Fibroblast of lung (primary cell): Measurements from ENCODE around the gene PKIG. TPM values are rescaled to one million over a fixed set of nuclear protein-coding genes. Genes with fewer than 3 reads are reported as not detected.

Source experiments
- DNase-seq, 2 donors: peaks; one replicate each; pipeline versions ENCODE4 v3.0.0 to v3.0.0-alpha.2; 2010; ENCODE audit warnings: low read depth in 2 of 2
- H2AFZ ChIP-seq: 2 replicates; pipeline ENCODE4 v1.5.1; 2012; ENCODE audit warnings: low read length, control low read depth, inconsistent platforms
- H3K27ac ChIP-seq: 2 replicates; pipeline ENCODE4 v1.5.1; 2011; ENCODE audit warnings: low read length, control low read depth; ENCODE audit not compliant: insufficient read depth
- H3K27me3 ChIP-seq: 2 replicates; pipeline ENCODE4 v1.5.1; 2011; ENCODE audit warnings: mild to moderate bottlenecking, low read length; ENCODE audit not compliant: control insufficient read depth, insufficient read depth
- H3K36me3 ChIP-seq: 2 replicates; pipeline ENCODE4 v1.5.1; 2011; ENCODE audit warnings: low read length; ENCODE audit not compliant: control insufficient read depth, insufficient read depth
- H3K4me1 ChIP-seq: 2 replicates; pipeline ENCODE4 v1.5.1; 2011; ENCODE audit warnings: low read length; ENCODE audit not compliant: control insufficient read depth, insufficient read depth; ENCODE audit errors: extremely low read depth
- H3K4me2 ChIP-seq: 2 replicates; pipeline ENCODE4 v1.5.1; 2011; ENCODE audit warnings: low read length, control low read depth; ENCODE audit not compliant: insufficient read depth; ENCODE audit errors: extremely low read depth
- H3K4me3 ChIP-seq, 4 experiments: fragments of 200-600 bp in 1 of 4; sonication (generic) in 1 of 4; replicated peaks in 1 of 4; 2 replicates each; pipeline ENCODE4 v1.5.1; 2011 to 2016; ENCODE audit warnings: low read length in 4 of 4, low read depth in 3 of 4, mild to moderate bottlenecking in 3 of 4, control low read depth in 2 of 4, inconsistent platforms in 1 of 4, mixed read lengths in 1 of 4; ENCODE audit not compliant: insufficient read depth in 1 of 4; ENCODE audit errors: control extremely low read depth in 1 of 4
- H3K79me2 ChIP-seq: 2 replicates; pipeline ENCODE4 v1.5.1; 2012; ENCODE audit warnings: mild to moderate bottlenecking, low read length, inconsistent platforms; ENCODE audit not compliant: control insufficient read depth, insufficient read depth
- H3K9ac ChIP-seq: 2 replicates; pipeline ENCODE4 v1.5.1; 2011; ENCODE audit warnings: mild to moderate bottlenecking, low read length, control low read depth; ENCODE audit not compliant: insufficient read depth
- H3K9me3 ChIP-seq: 2 replicates; pipeline ENCODE4 v1.5.1; 2012; ENCODE audit warnings: low read depth, low read length; ENCODE audit not compliant: control insufficient read depth, insufficient read depth
- H4K20me1 ChIP-seq: 2 replicates; pipeline ENCODE4 v1.5.1; 2011; ENCODE audit warnings: low read length; ENCODE audit not compliant: control insufficient read depth, insufficient read depth; ENCODE audit errors: extremely low read depth
- CTCF ChIP-seq, 2 donors: IDR thresholded peaks in 1 of 2; conservative IDR thresholded peaks in 1 of 2; 1 replicate in 1 of 2; 2 replicates in 1 of 2; pipeline ENCODE4 v1.5.1; 2011 to 2012; ENCODE audit warnings: low read length in 2 of 2, control low read depth in 1 of 2, inconsistent platforms in 1 of 2, low read depth in 1 of 2, mild to moderate bottlenecking in 1 of 2
- EZH2 ChIP-seq: IDR thresholded peaks from 2 replicates; pipeline ENCODE4 v1.5.1; 2012; ENCODE audit warnings: low read length, control low read depth, mild to moderate bottlenecking; ENCODE audit errors: missing control alignments
- polyA minus RNA-seq: library from RNA; depleted of rRNA, polyadenylated mRNA; stranded (reverse); fragments of >200 nt; gene quantifications from 2 replicates; pipeline ENCODE4 v1.2.3, GENCODE V29; 2011; ENCODE audit warnings: low replicate concordance
- polyA plus RNA-seq, 2 donors: library from polyadenylated mRNA; depleted of rRNA in 1 of 2; stranded (reverse) in 1 of 2; unstranded in 1 of 2; fragments of >200 nt; gene quantifications; 2 replicates each; pipeline ENCODE4 v1.2.1, GENCODE V29; 2011 to 2012; ENCODE audit warnings: missing spikeins in 1 of 2
- total RNA-seq: library from RNA; depleted of rRNA; stranded (reverse); fragments of >200 nt; gene quantifications from 2 replicates; pipeline ENCODE4 v1.2.1, GENCODE V29; 2014

The PKIG gene
- 140 and 234 TPM in 2 replicates for total RNA-seq
- 132 and 192 TPM in 2 replicates for polyA plus RNA-seq
- polyA plus RNA-seq (2012) = 142 and 224 TPM in 2 replicates
- polyA minus RNA-seq = 109 and 149 TPM in 2 replicates

- H4K20me1 ChIP-seq = no peaks in the 10 kb centered on the region
- no peaks in the 10 kb centered on the region for H3K36me3 ChIP-seq
- H3K27me3 ChIP-seq = no peaks in the 10 kb centered on the region
- H3K79me2 ChIP-seq = peaks cover 39% of the 10 kb centered on the region
- peaks cover 28% of the 10 kb centered on the region for H3K4me1 ChIP-seq
- peak within 1 kb of the TSS; percentile 84 for H3K27ac ChIP-seq
- no peak within 1 kb of the TSS for H2AFZ ChIP-seq
- no peaks in the 10 kb centered on the region for H3K9me3 ChIP-seq
- H3K4me2 ChIP-seq = peak within 1 kb of the TSS; percentile 80
- TF ChIP-seq CTCF (conservative IDR thresholded peaks at IDR 0.05 in 1 of 2, IDR thresholded peaks at IDR 0.05 in 1 of 2; ENCODE audit: low read depth in 1 of 2, low read length in 2 of 2) (no peak), EZH2 (no peak)
- H3K9ac ChIP-seq = peak within 1 kb of the TSS; percentile 70
- peak; percentile 88 to 89 for DNase-seq
- peak within 1 kb of the TSS; percentile 51 to 82 (median 71) for H3K4me3 ChIP-seq
Measured at GRCh38 chr20:44582311-44583025, at the start of gene PKIG. PKIG (plus strand) TSS chr20:44582579; CDS start chr20:44614557, 31,978 bp downstream.

- no peak overlapping the region for H3K9ac ChIP-seq
- H3K4me1 ChIP-seq = peaks cover 5% of the 10 kb centered on the region
- H2AFZ ChIP-seq = no peak overlapping the region
- H4K20me1 ChIP-seq = no peaks in the 10 kb centered on the region
- peak; percentile 29 to 54 for DNase-seq
- H3K79me2 ChIP-seq = no peaks in the 10 kb centered on the region
- H3K9me3 ChIP-seq = no peaks in the 10 kb centered on the region
- H3K27ac ChIP-seq = no peak overlapping the region
- H3K27me3 ChIP-seq = no peaks in the 10 kb centered on the region
- TF ChIP-seq EZH2 (no peak), CTCF (conservative IDR thresholded peaks at IDR 0.05 in 1 of 2, IDR thresholded peaks at IDR 0.05 in 1 of 2; ENCODE audit: low read depth in 1 of 2, low read length in 2 of 2) (no peak)
- peak overlapping the region; percentile 79 for H3K4me2 ChIP-seq
- H3K36me3 ChIP-seq = no peaks in the 10 kb centered on the region
- peak overlapping the region; percentile 48 to 78 (median 76) for H3K4me3 ChIP-seq
Measured at GRCh38 chr20:44532981-44533331, 49.4 kb upstream of the PKIG start.

- no peak for TF ChIP-seq CTCF (conservative IDR thresholded peaks at IDR 0.05 in 1 of 2, IDR thresholded peaks at IDR 0.05 in 1 of 2; ENCODE audit: low read depth in 1 of 2, low read length in 2 of 2)
- H3K4me3 ChIP-seq = no peak overlapping the region
- H3K79me2 ChIP-seq = no peaks in the 10 kb centered on the region
Measured at GRCh38 chr20:44533928-44534327, 48.5 kb upstream of the PKIG start.

More at GRCh38 chr20:44533928-44534327, 48.5 kb upstream of the PKIG start:
- no peaks in the 10 kb centered on the region for H3K27me3 ChIP-seq
- no peak overlapping the region for H3K9ac ChIP-seq
- no peaks in the 10 kb centered on the region for H3K9me3 ChIP-seq
- H3K36me3 ChIP-seq = no peaks in the 10 kb centered on the region
- H2AFZ ChIP-seq = no peak overlapping the region
- peaks cover 5% of the 10 kb centered on the region for H3K4me1 ChIP-seq
- H4K20me1 ChIP-seq = no peaks in the 10 kb centered on the region
- no peak overlapping the region for H3K4me2 ChIP-seq
- no peak for DNase-seq
- no peak overlapping the region for H3K27ac ChIP-seq
